OCI-LY7 (cell line): ENCODE results near the gene MINDY4.

ENCODE experiments used
- CTCF ChIP-seq: fragments of 200-600 bp; sonication (generic); conservative IDR thresholded peaks from 2 replicates; pipeline ENCODE4 v1.5.1; 2014; ENCODE audit warnings: mild to moderate bottlenecking, antibody characterized with exemption, low read length, moderate library complexity, mixed read lengths
- EZH2phosphoT487 ChIP-seq: fragments of 200-600 bp; sonication (generic); IDR thresholded peaks from 2 replicates; pipeline ENCODE4 v1.6.1; 2018; ENCODE audit warnings: low read depth, borderline replicate concordance, mild to moderate bottlenecking, mixed run types, antibody characterized with exemption, low read length, moderate library complexity, mixed read lengths

DNA sequence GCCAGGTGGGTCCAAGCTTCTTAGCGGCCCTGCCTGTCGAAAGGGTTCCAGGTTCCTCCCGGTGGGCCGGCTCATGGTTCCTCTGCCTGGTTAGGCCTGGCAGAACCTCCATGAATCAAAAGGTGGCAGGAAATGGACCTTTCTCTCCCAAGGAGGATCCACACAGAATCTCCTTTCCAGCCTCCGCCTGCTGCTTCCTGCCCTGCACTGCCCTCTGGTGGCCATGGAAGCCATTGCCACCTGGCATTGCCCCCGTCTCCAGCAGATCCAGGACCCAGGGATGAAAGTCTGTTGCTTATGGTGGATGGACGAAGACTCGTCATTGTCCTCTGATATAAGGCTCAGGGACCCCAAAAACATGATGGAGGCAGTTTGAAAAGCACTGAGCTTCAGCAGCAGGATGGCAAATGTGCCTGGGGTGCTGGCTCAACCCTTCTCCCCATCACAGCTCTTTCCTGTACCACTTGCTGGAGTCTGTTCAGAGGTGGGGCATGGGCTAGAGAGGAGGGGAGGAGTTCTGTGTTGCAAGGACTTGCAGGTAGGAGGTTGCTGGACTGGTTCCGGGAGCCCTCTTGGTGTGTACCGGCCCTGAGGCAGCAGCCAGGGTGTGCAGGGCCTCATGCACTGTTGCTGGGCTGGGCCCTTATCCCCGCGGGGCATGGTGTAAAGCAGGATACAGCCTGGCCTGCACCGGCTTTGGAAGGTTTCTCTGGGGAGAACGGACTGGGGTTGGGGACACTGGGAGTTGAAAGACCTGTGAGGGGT lies 30.6 kb upstream of the MINDY4 start:
- TF ChIP-seq CTCF (peak; percentile 98), EZH2phosphoT487 (no peak)
